ENCODE data around the gene POU2F2. TPM values are rescaled to one million over a fixed set of nuclear protein-coding genes. Genes with fewer than 3 reads are reported as not detected.

POU2F2 gene
- total and polyA plus RNA-seq, 10 of the 15 experiments (the other 5 are each of a cell fraction or from before 2014, with no cell fraction given): 4.4 to 62.4 (median 37.9) TPM

GRCh38 chr19:42064432-42064831, 67.8 kb downstream of the POU2F2 start:
- H3K4me3 ChIP-seq: no peak overlapping the region
- H2AFZ ChIP-seq (ENCODE audit: control insufficient read depth, low read depth, low read length): no peak overlapping the region
- H3K4me2 ChIP-seq (ENCODE audit: control insufficient read depth, insufficient read depth): no peak overlapping the region
- FAIRE-seq (no peak), ATAC-seq (no peak), DNase-seq (ENCODE audit: low read depth, low spot score) (no peak)
- in situ Hi-C loops (cut with MboI): no loop called here
- intact Hi-C loops (cut with micrococcal nuclease; ENCODE audit: unreplicated experiment): no loop called here
- no peaks in the 10 kb centered on the region for H3K4me1 ChIP-seq (ENCODE audit: control insufficient read depth, insufficient read depth, low read length)
- H3K27ac ChIP-seq (ENCODE audit: control insufficient read depth, insufficient read depth): no peak overlapping the region
- ChIA-PET SMC1A (ENCODE audit: uncharacterized antibody, unreplicated experiment) (no interaction called here), RAD21 (ENCODE audit: unreplicated experiment) (no interaction called here), POLR2A (no interaction called here), CTCF (no interaction called here)
- H4K20me1 ChIP-seq (ENCODE audit: control insufficient read depth, insufficient read depth): no peaks in the 10 kb centered on the region
- no peaks in the 10 kb centered on the region for H3K36me3 ChIP-seq (ENCODE audit: control insufficient read depth in 2 of 2, insufficient read depth in 2 of 2, low read length in 1 of 2)
- peaks cover 14 to 15% of the 10 kb centered on the region in 2 experiments for H3K27me3 ChIP-seq (replicated peaks in 1 of 2; ENCODE audit: control insufficient read depth in 2 of 2, insufficient read depth in 2 of 2, low read length in 1 of 2)
- no peaks in the 10 kb centered on the region for H3K9me3 ChIP-seq (replicated peaks; ENCODE audit: control insufficient read depth, insufficient read depth, low read length)
- WGBS (ENCODE audit: insufficient coverage, insufficient replicate concordance, low lambda C conversion rate, missing lambda C conversion rate): 38% methylated on average over 6 of the region's 6 CpGs
- no peaks in the 10 kb centered on the region for H3K79me2 ChIP-seq (ENCODE audit: control insufficient read depth, insufficient read depth, low read length)
- BruUV-seq (replicated peaks): no TSS peak
- no peak overlapping the region for H3K9ac ChIP-seq (ENCODE audit: control insufficient read depth, insufficient read depth, low read length)
- TF ChIP-seq HDAC6 (IDR thresholded peaks at IDR 0.05; ENCODE audit: unreplicated experiment) (no peak), BMI1 (IDR thresholded peaks at IDR 0.05; ENCODE audit: borderline replicate concordance) (no peak), PAX8 (IDR thresholded peaks at IDR 0.05) (no peak), BRCA1 (IDR thresholded peaks at IDR 0.05; ENCODE audit: low read depth, low read length) (no peak), STAT1 (conservative IDR thresholded peaks at IDR 0.05) (no peak), ETV6 (conservative IDR thresholded peaks at IDR 0.05 in 1 of 2, IDR thresholded peaks at IDR 0.05 in 1 of 2; ENCODE audit: borderline replicate concordance in 1 of 2, low read depth in 1 of 2) (no peak), SRF (IDR thresholded peaks at IDR 0.05; ENCODE audit: low read depth in 2 of 2, low read length in 2 of 2) (no peak), BCL11A (IDR thresholded peaks at IDR 0.05; ENCODE audit: low read depth, low read length) (no peak), RB1 (IDR thresholded peaks at IDR 0.05; ENCODE audit: borderline replicate concordance) (no peak), E4F1 (IDR thresholded peaks at IDR 0.05; ENCODE audit: borderline replicate concordance, partially characterized antibody) (no peak), IKZF2 (IDR thresholded peaks at IDR 0.05) (no peak), SMC3 (IDR thresholded peaks at IDR 0.05; ENCODE audit: borderline replicate concordance, low read length) (no peak), NRF1 (conservative IDR thresholded peaks at IDR 0.05; ENCODE audit: low read depth, low read length) (no peak), PML (IDR thresholded peaks at IDR 0.05; ENCODE audit: low read length) (no peak), CUX1 (IDR thresholded peaks at IDR 0.05; ENCODE audit: insufficient replicate concordance, low read depth, low read length) (no peak)

Measured in GM12878 (cell line).